ENCODE measurements around the gene LRRC8C.
"Not testable (repeated sequence)": the region's sequence is repeated elsewhere in the genome, so short reads cannot be mapped to it uniquely, and the experiment has no call there.

The LRRC8C gene

GRCh38 chr1:89689234-89689633 lies 56.3 kb downstream of the LRRC8C start:
- Mint-ChIP-seq H3K27me3 (no peaks in the 10 kb centered on the region), H3K4me3 (peak overlapping the region; percentile 36)

GRCh38 chr1:89690595-89690994 lies 57.7 kb downstream of the LRRC8C start:
- H3K4me1 Mint-ChIP-seq (ENCODE audit: low read depth), result peaks cover 96% of the 10 kb centered on the region
- peaks cover 5% of the 10 kb centered on the region for H3K9me3 Mint-ChIP-seq
- no peak overlapping the region for H3K4me3 Mint-ChIP-seq
- peaks cover 85% of the 10 kb centered on the region for H3K36me3 Mint-ChIP-seq (ENCODE audit: low read depth)
- peak overlapping the region; percentile 18 for H3K27ac Mint-ChIP-seq
- no peaks in the 10 kb centered on the region for H3K27me3 Mint-ChIP-seq

More at GRCh38 chr1:89689234-89689633, 56.3 kb downstream of the LRRC8C start:
- Mint-ChIP-seq H3K27ac (peak overlapping the region; percentile 80), H3K36me3 (ENCODE audit: low read depth) (peaks cover 89% of the 10 kb centered on the region), H3K9me3 (peaks cover 9% of the 10 kb centered on the region), H3K4me1 (ENCODE audit: low read depth) (peaks cover 94% of the 10 kb centered on the region)

GRCh38 chr1:89692601-89693521 lies 59.9 kb downstream of the LRRC8C start:
- peak overlapping the region; percentile 14 for H3K4me3 Mint-ChIP-seq
- peaks cover 84% of the 10 kb centered on the region for H3K36me3 Mint-ChIP-seq (ENCODE audit: low read depth)
- H3K27ac Mint-ChIP-seq, result peak overlapping the region; percentile 82
- no peaks in the 10 kb centered on the region for H3K27me3 Mint-ChIP-seq
- no peaks in the 10 kb centered on the region for H3K9me3 Mint-ChIP-seq
- H3K4me1 Mint-ChIP-seq (ENCODE audit: low read depth), result peaks cover 96% of the 10 kb centered on the region

- Mint-ChIP-seq H3K4me1 (ENCODE audit: low read depth) (peaks cover 99% of the 10 kb centered on the region), H3K4me3 (no peak overlapping the region), H3K27ac (peak overlapping the region; percentile 76), H3K9me3 (no peaks in the 10 kb centered on the region), H3K36me3 (ENCODE audit: low read depth) (peaks cover 83% of the 10 kb centered on the region), H3K27me3 (no peaks in the 10 kb centered on the region)
These were observed 62.9 kb downstream of the LRRC8C start for GRCh38 chr1:89695847-89696246.

DNA sequence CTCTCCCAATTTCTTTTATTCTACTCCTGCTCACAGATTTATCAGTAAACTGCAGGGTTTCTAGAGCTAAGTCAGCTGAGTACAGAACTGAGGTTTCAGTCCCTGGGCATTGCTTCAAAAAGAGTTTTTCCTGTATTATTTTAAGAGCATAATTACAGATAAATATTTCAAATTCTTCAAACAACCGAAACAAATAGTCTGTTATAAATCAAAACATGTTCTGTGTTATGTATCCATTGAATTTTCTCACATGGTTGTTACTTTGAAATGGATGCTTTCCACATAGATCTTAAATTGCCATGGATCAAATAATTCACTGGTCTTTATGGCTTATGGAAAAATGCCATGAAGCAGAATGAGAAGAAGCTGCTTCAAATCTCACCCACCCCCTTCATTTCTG lies 64.5 kb downstream of the LRRC8C start:
- H3K36me3 Mint-ChIP-seq (ENCODE audit: low read depth), result peaks cover 84% of the 10 kb centered on the region

GRCh38 chr1:89698020-89698560 lies 65.2 kb downstream of the LRRC8C start:
- Mint-ChIP-seq H3K27me3 (no peaks in the 10 kb centered on the region), H3K36me3 (ENCODE audit: low read depth) (peaks cover 84% of the 10 kb centered on the region), H3K27ac (peak overlapping the region; percentile 97), H3K9me3 (no peaks in the 10 kb centered on the region), H3K4me1 (ENCODE audit: low read depth) (peaks cover 100% of the 10 kb centered on the region), H3K4me3 (no peak overlapping the region)

More for the DNA sequence above, 64.5 kb downstream of the LRRC8C start:
- Mint-ChIP-seq H3K27me3 (no peaks in the 10 kb centered on the region), H3K4me1 (ENCODE audit: low read depth) (peaks cover 100% of the 10 kb centered on the region), H3K9me3 (no peaks in the 10 kb centered on the region), H3K4me3 (no peak overlapping the region), H3K27ac (peak overlapping the region; percentile 97)

- H3K27ac Mint-ChIP-seq, result peak overlapping the region; percentile 97
- H3K27me3 Mint-ChIP-seq, result no peaks in the 10 kb centered on the region
- peaks cover 97% of the 10 kb centered on the region for H3K4me1 Mint-ChIP-seq (ENCODE audit: low read depth)
- H3K9me3 Mint-ChIP-seq, result no peaks in the 10 kb centered on the region
- peak overlapping the region; percentile 50 for H3K4me3 Mint-ChIP-seq
- H3K36me3 Mint-ChIP-seq (ENCODE audit: low read depth), result peaks cover 83% of the 10 kb centered on the region
These were observed 65.7 kb downstream of the LRRC8C start for GRCh38 chr1:89698624-89699023.

DNA sequence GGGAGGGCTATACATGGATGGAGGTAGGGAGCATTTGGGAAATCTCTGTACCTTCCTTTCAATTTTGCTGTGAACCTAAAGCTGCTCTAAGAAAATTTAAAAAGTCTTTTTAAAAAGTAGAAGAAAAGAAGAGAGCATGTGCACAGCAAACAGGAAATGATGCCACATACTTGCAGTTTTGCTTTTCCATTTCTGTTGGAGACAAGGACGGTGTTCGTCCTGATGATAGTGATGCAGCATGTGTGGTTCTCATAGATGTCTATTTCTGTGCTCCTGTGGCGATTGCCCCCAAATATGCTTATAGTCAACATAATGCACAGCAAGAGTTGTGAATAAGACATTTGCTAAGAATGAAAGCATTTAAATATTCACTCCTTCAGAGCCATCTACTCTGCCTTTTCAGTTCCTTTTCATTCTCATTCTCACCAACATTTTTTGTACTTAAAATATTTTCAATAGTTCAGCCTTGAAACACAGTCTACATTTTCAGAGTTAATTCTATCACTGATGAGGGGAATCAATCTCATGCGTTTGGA lies 66.6 kb downstream of the LRRC8C start:
- Mint-ChIP-seq H3K36me3 (ENCODE audit: low read depth) (peaks cover 85% of the 10 kb centered on the region), H3K27ac (peak overlapping the region; percentile 97), H3K9me3 (no peaks in the 10 kb centered on the region), H3K27me3 (no peaks in the 10 kb centered on the region), H3K4me1 (ENCODE audit: low read depth) (peaks cover 96% of the 10 kb centered on the region), H3K4me3 (peak overlapping the region; percentile 50)

DNA sequence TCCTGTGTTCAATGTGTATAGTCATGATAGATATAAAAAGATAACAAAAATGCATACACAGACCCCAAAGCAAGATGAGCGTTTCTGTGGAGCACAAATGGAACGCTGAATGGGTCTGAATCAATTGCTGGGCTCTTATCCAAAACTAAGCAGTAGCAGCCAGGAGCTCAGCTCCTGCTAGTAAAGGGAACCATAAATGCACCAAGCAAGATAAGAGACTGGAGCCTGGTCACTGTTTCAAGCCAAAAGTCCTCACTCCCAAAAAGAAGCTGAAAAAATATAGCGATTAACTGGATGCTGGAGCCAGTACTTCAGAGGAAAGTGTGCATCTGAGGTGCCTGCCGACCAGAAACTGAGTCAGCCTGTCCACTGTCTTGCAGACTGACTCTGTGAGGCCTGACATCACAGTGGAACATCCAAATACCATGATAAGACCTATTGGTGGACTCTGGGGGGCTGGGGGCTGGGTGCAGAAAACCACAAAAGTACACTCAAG lies 68.9 kb downstream of the LRRC8C start:
- peak overlapping the region; percentile 60 for H3K4me3 Mint-ChIP-seq
- H3K27ac Mint-ChIP-seq, result peak overlapping the region; percentile 97
- peaks cover 86% of the 10 kb centered on the region for H3K4me1 Mint-ChIP-seq (ENCODE audit: low read depth)
- peaks cover 76% of the 10 kb centered on the region for H3K36me3 Mint-ChIP-seq (ENCODE audit: low read depth)
- no peaks in the 10 kb centered on the region for H3K27me3 Mint-ChIP-seq
- no peaks in the 10 kb centered on the region for H3K9me3 Mint-ChIP-seq

GRCh38 chr1:89702520-89703045 lies 69.7 kb downstream of the LRRC8C start:
- Mint-ChIP-seq H3K4me3 (no peak overlapping the region), H3K27ac (peak overlapping the region; percentile 92), H3K9me3 (no peaks in the 10 kb centered on the region), H3K4me1 (ENCODE audit: low read depth) (peaks cover 83% of the 10 kb centered on the region), H3K27me3 (no peaks in the 10 kb centered on the region), H3K36me3 (ENCODE audit: low read depth) (peaks cover 72% of the 10 kb centered on the region)

- Mint-ChIP-seq H3K9me3 (no peaks in the 10 kb centered on the region), H3K36me3 (ENCODE audit: low read depth) (peaks cover 74% of the 10 kb centered on the region), H3K4me3 (no peak overlapping the region), H3K4me1 (ENCODE audit: low read depth) (peaks cover 82% of the 10 kb centered on the region), H3K27me3 (no peaks in the 10 kb centered on the region), H3K27ac (peak overlapping the region; percentile 17)
These were observed 70.5 kb downstream of the LRRC8C start for GRCh38 chr1:89703469-89703868.

DNA sequence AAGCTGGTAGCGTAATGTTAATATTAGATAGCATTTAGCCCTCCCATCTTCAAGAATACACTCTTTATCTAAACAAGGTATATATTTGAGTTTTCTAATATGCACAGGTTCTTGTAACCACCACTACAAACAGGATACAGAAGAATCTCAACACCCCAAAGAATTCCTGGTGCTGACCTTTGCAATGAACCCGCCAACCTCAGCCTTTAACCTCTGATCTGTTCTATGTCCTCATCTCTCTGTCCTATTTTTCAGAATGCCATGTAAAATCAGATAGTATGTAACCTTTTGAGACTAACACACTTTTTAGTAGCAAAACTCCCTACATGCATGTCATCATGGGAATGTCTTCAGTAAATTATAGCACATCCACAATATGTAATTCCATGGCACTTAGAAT lies 71.1 kb downstream of the LRRC8C start:
- Mint-ChIP-seq H3K4me3 (no peak overlapping the region), H3K4me1 (ENCODE audit: low read depth) (peaks cover 82% of the 10 kb centered on the region), H3K27me3 (no peaks in the 10 kb centered on the region), H3K36me3 (ENCODE audit: low read depth) (peaks cover 74% of the 10 kb centered on the region), H3K27ac (peak overlapping the region; percentile 65), H3K9me3 (no peaks in the 10 kb centered on the region)

DNA sequence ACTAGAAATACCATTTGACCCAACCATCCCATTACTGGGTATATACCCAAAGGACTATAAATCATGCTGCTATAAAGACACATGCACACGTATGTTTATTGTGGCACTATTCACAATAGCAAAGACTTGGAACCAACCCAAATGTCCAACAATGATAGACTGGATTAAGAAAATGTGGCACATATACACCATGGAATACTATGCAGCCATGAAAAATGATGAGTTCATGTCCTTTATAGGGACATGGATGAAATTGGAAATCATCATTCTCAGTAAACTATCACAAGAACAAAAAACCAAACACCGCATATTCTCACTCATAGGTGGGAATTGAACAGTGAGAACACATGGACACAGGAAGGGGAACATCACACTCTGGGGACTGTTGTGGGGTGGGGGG lies 72.0 kb downstream of the LRRC8C start:
- H3K27ac Mint-ChIP-seq, H3K27me3 Mint-ChIP-seq: not testable (repeated sequence)

DNA sequence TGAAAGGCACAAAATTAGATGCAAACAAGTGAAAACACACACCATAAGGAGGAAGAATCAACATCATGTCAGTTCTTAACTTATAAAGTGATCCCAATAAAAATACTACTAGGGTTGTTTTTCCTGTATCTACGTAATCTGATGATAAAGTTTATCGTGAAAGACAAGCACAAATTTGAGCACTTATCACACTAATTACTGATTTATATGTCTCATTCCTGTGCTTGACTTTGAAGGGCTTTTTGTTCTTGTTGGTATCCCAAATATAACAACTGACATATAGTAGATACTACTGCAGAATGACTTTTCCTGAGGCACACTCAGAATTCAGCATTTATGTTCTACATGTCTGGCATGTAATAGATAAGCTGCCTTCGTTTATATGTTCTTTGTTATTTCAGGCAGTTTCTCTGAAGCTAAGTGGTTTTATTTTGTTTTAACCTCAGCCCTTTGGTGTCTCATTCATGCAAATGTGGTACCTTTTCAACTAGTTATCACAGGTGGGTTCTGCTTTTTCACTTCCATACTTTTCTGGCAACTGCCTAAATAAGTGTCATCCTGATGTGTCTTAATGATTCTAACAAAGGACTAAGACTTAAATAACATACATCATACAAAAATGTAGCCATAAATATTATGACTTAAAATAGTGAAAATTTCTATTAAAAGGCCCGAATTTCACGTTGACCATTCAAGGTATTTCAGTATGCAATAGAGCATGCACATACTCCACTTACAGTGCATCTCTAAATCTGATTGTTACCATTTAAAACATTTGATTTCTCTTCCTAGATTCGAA lies 73.2 kb downstream of the LRRC8C start:
- no peaks in the 10 kb centered on the region for H3K9me3 Mint-ChIP-seq
- peaks cover 74% of the 10 kb centered on the region for H3K36me3 Mint-ChIP-seq (ENCODE audit: low read depth)
- peak overlapping the region; percentile 45 for H3K27ac Mint-ChIP-seq
- no peaks in the 10 kb centered on the region for H3K27me3 Mint-ChIP-seq
- peaks cover 73% of the 10 kb centered on the region for H3K4me1 Mint-ChIP-seq (ENCODE audit: low read depth)
- H3K4me3 Mint-ChIP-seq, result no peak overlapping the region

More for the DNA sequence above, 72.0 kb downstream of the LRRC8C start:
- Mint-ChIP-seq H3K36me3 (ENCODE audit: low read depth) (peaks cover 73% of the 10 kb centered on the region), H3K4me1 (ENCODE audit: low read depth) (peaks cover 74% of the 10 kb centered on the region)
- H3K4me3 Mint-ChIP-seq, H3K9me3 Mint-ChIP-seq: not testable (repeated sequence)

Measured in stimulated activated naive CD8-positive, alpha-beta T cell treated with anti-CD3 and anti-CD28 coated beads, Interleukin-15, Interleukin-2, amounts not matched to agents 100 ng/mL and 50 ng/mL, for 24 hours (primary cell).